Effector memory CD4-positive, alpha-beta T cell (primary cell): Measurements from ENCODE around the gene MTFP1.

Experiments used
- DNase-seq, 3 donors: peaks; one replicate each; pipeline ENCODE4 v3.0.0-alpha.2; 2020
- H3K27ac ChIP-seq: 2 replicates; pipeline ENCODE4 v1.7.0; 2013; ENCODE audit warnings: mild to moderate bottlenecking, low read length, moderate library complexity; ENCODE audit not compliant: insufficient read depth, poor library complexity, severe bottlenecking
- H3K27me3 ChIP-seq: replicated peaks from 2 replicates; pipeline ENCODE4 v1.7.0; 2013; ENCODE audit warnings: mild to moderate bottlenecking, low read length; ENCODE audit not compliant: insufficient read depth, control insufficient read depth, poor library complexity, severe bottlenecking
- H3K36me3 ChIP-seq: 2 replicates; pipeline ENCODE4 v1.7.0; 2013; ENCODE audit warnings: mild to moderate bottlenecking, low read length, moderate library complexity; ENCODE audit not compliant: control insufficient read depth, insufficient read depth
- H3K4me1 ChIP-seq: 2 replicates; pipeline ENCODE4 v1.7.0; 2013; ENCODE audit warnings: low read length, mild to moderate bottlenecking; ENCODE audit not compliant: control insufficient read depth, insufficient read depth, poor library complexity, severe bottlenecking
- H3K4me3 ChIP-seq: 2 replicates; pipeline ENCODE4 v1.7.0; 2013; ENCODE audit warnings: low read length, low read depth, mild to moderate bottlenecking; ENCODE audit not compliant: insufficient read depth, poor library complexity, severe bottlenecking
- H3K9me3 ChIP-seq: 2 replicates; pipeline ENCODE4 v1.7.0; 2013; ENCODE audit warnings: mild to moderate bottlenecking, low read length, moderate library complexity; ENCODE audit not compliant: control insufficient read depth

The MTFP1 gene

GRCh38 chr22:30472994-30473720 lies 47.6 kb downstream of the MTFP1 start:
- H3K27ac ChIP-seq, result no peak overlapping the region
- H3K27me3 ChIP-seq, result peaks cover 6% of the 10 kb centered on the region
- no peak for DNase-seq
- no peak overlapping the region for H3K4me3 ChIP-seq
- H3K9me3 ChIP-seq, result no peaks in the 10 kb centered on the region
- H3K4me1 ChIP-seq, result no peaks in the 10 kb centered on the region
- no peaks in the 10 kb centered on the region for H3K36me3 ChIP-seq

DNA sequence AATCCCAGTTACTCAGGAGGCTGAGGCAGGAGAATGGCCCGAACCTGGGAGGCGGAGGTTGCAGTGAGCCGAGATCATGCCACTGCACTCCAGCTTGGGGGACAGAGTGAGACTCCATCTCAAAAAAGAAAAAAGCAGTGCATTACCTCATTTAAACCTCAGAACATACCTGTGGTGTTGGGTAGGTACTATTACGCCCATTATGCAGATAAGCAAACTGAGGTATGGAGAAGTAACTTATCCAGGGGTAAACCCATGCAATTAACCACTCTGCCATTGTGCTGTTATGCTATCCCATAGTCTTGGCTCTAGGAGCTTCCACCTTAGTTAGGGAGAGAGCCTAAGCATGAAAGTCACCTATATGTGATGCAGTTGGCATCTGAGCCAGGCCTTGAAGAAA lies 48.6 kb downstream of the MTFP1 start:
- DNase-seq, result no peak
- no peaks in the 10 kb centered on the region for H3K36me3 ChIP-seq
- no peak overlapping the region for H3K4me3 ChIP-seq
- H3K9me3 ChIP-seq, result no peaks in the 10 kb centered on the region
- no peaks in the 10 kb centered on the region for H3K4me1 ChIP-seq
- H3K27me3 ChIP-seq, result peaks cover 6% of the 10 kb centered on the region
- no peak overlapping the region for H3K27ac ChIP-seq

GRCh38 chr22:30474683-30475424 lies 49.3 kb downstream of the MTFP1 start:
- H3K27me3 ChIP-seq, result peaks cover 4% of the 10 kb centered on the region
- no peaks in the 10 kb centered on the region for H3K9me3 ChIP-seq
- no peak overlapping the region for H3K27ac ChIP-seq
- H3K4me3 ChIP-seq, result no peak overlapping the region
- H3K36me3 ChIP-seq, result no peaks in the 10 kb centered on the region
- no peaks in the 10 kb centered on the region for H3K4me1 ChIP-seq
- peak in 2 of 3 donors; percentile 22 to 27 for DNase-seq
